Ishikawa (cell line): ENCODE measurements around the gene TADA2B.

Experiments used
- CREB1 ChIP-seq: IDR thresholded peaks from 2 replicates; pipeline ENCODE4 v1.6.1; 2012; ENCODE audit warnings: low read depth
- EP300 ChIP-seq: IDR thresholded peaks from 2 replicates; pipeline ENCODE4 v1.6.1; 2012; ENCODE audit warnings: borderline replicate concordance
- TEAD4 ChIP-seq: IDR thresholded peaks from 2 replicates; pipeline ENCODE4 v1.6.1; 2012
- YY1 ChIP-seq: IDR thresholded peaks from 2 replicates; pipeline ENCODE4 v1.6.1; 2012; ENCODE audit warnings: low read depth
- TF ChIP-seq, protein P1 (sequence below): IDR thresholded peaks from 2 replicates; pipeline ENCODE4 v1.6.1; 2012
- TF ChIP-seq, protein P2 (sequence below): IDR thresholded peaks from 2 replicates; pipeline ENCODE4 v1.6.1; 2012; ENCODE audit warnings: low read depth, mild to moderate bottlenecking
- TF ChIP-seq, protein P3 (sequence below): IDR thresholded peaks from 2 replicates; pipeline ENCODE4 v1.6.1; 2012

DNA sequence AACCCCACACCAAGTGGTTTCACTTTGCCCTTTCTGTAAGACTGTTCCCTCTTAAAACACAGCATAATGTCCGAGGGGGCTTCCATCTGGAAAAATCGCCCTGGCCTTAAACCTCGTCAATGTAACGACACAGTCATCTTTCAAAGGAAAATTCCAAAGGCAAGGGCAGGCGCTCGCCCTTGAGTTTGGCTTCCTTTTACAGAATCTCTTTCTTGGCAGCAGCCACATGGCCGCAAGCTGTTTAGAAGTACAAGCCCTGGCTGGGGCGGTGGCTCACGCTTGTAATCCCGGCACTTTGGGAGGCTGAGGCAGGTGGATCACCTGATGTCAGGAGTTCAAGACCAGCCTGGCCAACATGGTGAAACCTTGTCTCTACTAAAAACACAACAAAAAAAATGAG lies 51.7 kb downstream of the TADA2B start:
- TF ChIP-seq TEAD4 (no peak), YY1 (no peak), CREB1 (no peak), EP300 (no peak)
- TF ChIP-seq, protein P1, sequence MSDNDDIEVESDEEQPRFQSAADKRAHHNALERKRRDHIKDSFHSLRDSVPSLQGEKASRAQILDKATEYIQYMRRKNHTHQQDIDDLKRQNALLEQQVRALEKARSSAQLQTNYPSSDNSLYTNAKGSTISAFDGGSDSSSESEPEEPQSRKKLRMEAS = no peak
- TF ChIP-seq, protein P2, sequence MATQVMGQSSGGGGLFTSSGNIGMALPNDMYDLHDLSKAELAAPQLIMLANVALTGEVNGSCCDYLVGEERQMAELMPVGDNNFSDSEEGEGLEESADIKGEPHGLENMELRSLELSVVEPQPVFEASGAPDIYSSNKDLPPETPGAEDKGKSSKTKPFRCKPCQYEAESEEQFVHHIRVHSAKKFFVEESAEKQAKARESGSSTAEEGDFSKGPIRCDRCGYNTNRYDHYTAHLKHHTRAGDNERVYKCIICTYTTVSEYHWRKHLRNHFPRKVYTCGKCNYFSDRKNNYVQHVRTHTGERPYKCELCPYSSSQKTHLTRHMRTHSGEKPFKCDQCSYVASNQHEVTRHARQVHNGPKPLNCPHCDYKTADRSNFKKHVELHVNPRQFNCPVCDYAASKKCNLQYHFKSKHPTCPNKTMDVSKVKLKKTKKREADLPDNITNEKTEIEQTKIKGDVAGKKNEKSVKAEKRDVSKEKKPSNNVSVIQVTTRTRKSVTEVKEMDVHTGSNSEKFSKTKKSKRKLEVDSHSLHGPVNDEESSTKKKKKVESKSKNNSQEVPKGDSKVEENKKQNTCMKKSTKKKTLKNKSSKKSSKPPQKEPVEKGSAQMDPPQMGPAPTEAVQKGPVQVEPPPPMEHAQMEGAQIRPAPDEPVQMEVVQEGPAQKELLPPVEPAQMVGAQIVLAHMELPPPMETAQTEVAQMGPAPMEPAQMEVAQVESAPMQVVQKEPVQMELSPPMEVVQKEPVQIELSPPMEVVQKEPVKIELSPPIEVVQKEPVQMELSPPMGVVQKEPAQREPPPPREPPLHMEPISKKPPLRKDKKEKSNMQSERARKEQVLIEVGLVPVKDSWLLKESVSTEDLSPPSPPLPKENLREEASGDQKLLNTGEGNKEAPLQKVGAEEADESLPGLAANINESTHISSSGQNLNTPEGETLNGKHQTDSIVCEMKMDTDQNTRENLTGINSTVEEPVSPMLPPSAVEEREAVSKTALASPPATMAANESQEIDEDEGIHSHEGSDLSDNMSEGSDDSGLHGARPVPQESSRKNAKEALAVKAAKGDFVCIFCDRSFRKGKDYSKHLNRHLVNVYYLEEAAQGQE = no peak
- TF ChIP-seq, protein P3, sequence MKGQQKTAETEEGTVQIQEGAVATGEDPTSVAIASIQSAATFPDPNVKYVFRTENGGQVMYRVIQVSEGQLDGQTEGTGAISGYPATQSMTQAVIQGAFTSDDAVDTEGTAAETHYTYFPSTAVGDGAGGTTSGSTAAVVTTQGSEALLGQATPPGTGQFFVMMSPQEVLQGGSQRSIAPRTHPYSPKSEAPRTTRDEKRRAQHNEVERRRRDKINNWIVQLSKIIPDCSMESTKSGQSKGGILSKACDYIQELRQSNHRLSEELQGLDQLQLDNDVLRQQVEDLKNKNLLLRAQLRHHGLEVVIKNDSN = no peak
